GM23338 (cell line): ENCODE measurements around the gene TRUB1. TPM values are rescaled to one million over a fixed set of nuclear protein-coding genes. Genes with fewer than 3 reads are reported as not detected.

Experiments
- ATAC-seq: fragments of 200-7000 bp; cut with Tn5 transposase; 3 replicates; pipeline ENCODE4 v1.9.1; 2020
- DNase-seq: peaks from one replicate; pipeline ENCODE4 v3.0.0-alpha.2; 2015; ENCODE audit warnings: low spot score
- H2AFZ ChIP-seq: fragments of 200-600 bp; sonication (generic); 2 replicates; pipeline ENCODE4 v1.8.0; 2016; ENCODE audit warnings: antibody characterized with exemption, mild to moderate bottlenecking, moderate library complexity
- H3F3A ChIP-seq: fragments of 200-600 bp; sonication (generic); replicated peaks from 2 replicates; pipeline ENCODE4 v1.8.0; 2017; ENCODE audit warnings: antibody characterized with exemption, mixed run types, low read depth
- H3K27ac ChIP-seq: fragments of 200-600 bp; sonication (generic); 2 replicates; pipeline ENCODE4 v1.6.1; 2016; ENCODE audit warnings: low read depth
- H3K27me3 ChIP-seq: fragments of 200-600 bp; sonication (generic); 2 replicates; pipeline ENCODE4 v1.8.0; 2016; ENCODE audit warnings: mild to moderate bottlenecking, mixed run types, moderate library complexity; ENCODE audit not compliant: insufficient read depth
- H3K36me3 ChIP-seq: fragments of 200-600 bp; sonication (generic); 2 replicates; pipeline ENCODE4 v1.8.0; 2016; ENCODE audit warnings: mild to moderate bottlenecking; ENCODE audit not compliant: insufficient read depth
- H3K4me1 ChIP-seq: fragments of 200-600 bp; sonication (generic); 2 replicates; pipeline ENCODE4 v1.8.0; 2016; ENCODE audit warnings: mild to moderate bottlenecking, moderate library complexity; ENCODE audit not compliant: insufficient read depth
- H3K4me2 ChIP-seq: fragments of 200-600 bp; sonication (generic); 2 replicates; pipeline ENCODE4 v1.7.1; 2017; ENCODE audit warnings: mixed run types
- H3K4me3 ChIP-seq: fragments of 200-600 bp; sonication (generic); 2 replicates; pipeline ENCODE4 v1.6.1; 2016; ENCODE audit warnings: mixed run types
- H3K79me2 ChIP-seq: fragments of 200-600 bp; sonication (generic); replicated peaks from 2 replicates; pipeline ENCODE4 v1.8.0; 2017; ENCODE audit warnings: mild to moderate bottlenecking; ENCODE audit not compliant: insufficient read depth
- H3K9me2 ChIP-seq: fragments of 200-600 bp; sonication (generic); 2 replicates; pipeline ENCODE4 v1.8.0; 2017; ENCODE audit not compliant: insufficient read depth
- H4K20me1 ChIP-seq: fragments of 200-600 bp; sonication (generic); replicated peaks from 2 replicates; pipeline ENCODE4 v1.8.0; 2017; ENCODE audit warnings: mild to moderate bottlenecking; ENCODE audit not compliant: insufficient read depth
- H3K27ac Mint-ChIP-seq: 2 replicates; pipeline ENCODE4 v1.8.0; 2020; ENCODE audit warnings: inconsistent platforms, mild to moderate bottlenecking, moderate library complexity, mixed read lengths
- H3K27me3 Mint-ChIP-seq: 3 replicates; pipeline ENCODE4 v1.8.0; 2022; ENCODE audit warnings: low read depth, mild to moderate bottlenecking, moderate library complexity, mixed read lengths, inconsistent platforms; ENCODE audit not compliant: insufficient read depth, poor library complexity
- H3K36me3 Mint-ChIP-seq: 3 replicates; pipeline ENCODE4 v1.8.0; 2021; ENCODE audit warnings: low read depth, mild to moderate bottlenecking, inconsistent platforms, moderate library complexity, mixed read lengths
- H3K4me1 Mint-ChIP-seq: 3 replicates; pipeline ENCODE4 v1.8.0; 2020; ENCODE audit warnings: mild to moderate bottlenecking, inconsistent platforms, mixed read lengths
- H3K4me3 Mint-ChIP-seq: 3 replicates; pipeline ENCODE4 v1.8.0; 2021; ENCODE audit warnings: moderate library complexity, mild to moderate bottlenecking, inconsistent platforms, mixed read lengths
- H3K9me3 Mint-ChIP-seq: 3 replicates; pipeline ENCODE4 v1.8.0; 2020; ENCODE audit warnings: moderate library complexity, mild to moderate bottlenecking, inconsistent platforms, mixed read lengths
- CREB1 ChIP-seq: fragments of 250-450 bp; sonication (Bioruptor Pico); IDR thresholded peaks from 2 replicates; pipeline ENCODE4 v1.5.0; 2020; ENCODE audit warnings: low read depth, mild to moderate bottlenecking, moderate library complexity
- CTCF ChIP-seq, 2 experiments: fragments of 200-600 bp in 1 of 2; sonication (generic) in 1 of 2; conservative IDR thresholded peaks; 2 replicates each; pipeline versions ENCODE4 v1.5.1 to v1.6.1; 2016 to 2017; ENCODE audit warnings: antibody characterized with exemption in 2 of 2, low read depth in 2 of 2, mild to moderate bottlenecking in 2 of 2, moderate library complexity in 1 of 2
- ETS1 ChIP-seq: IDR thresholded peaks from 2 replicates; pipeline ENCODE4 v1.6.1; 2016; ENCODE audit warnings: antibody characterized with exemption
- EZH2 ChIP-seq: fragments of 200-600 bp; sonication (generic); IDR thresholded peaks from one replicate; pipeline ENCODE4 v1.8.0; 2017; ENCODE audit warnings: antibody characterized with exemption, mild to moderate bottlenecking, low read depth; ENCODE audit not compliant: unreplicated experiment
- EZH2phosphoT487 ChIP-seq: fragments of 200-600 bp; sonication (generic); IDR thresholded peaks from one replicate; pipeline ENCODE4 v1.8.1; 2018; ENCODE audit warnings: antibody characterized with exemption; ENCODE audit not compliant: unreplicated experiment
- JUNB ChIP-seq: IDR thresholded peaks from one replicate; pipeline ENCODE4 v1.6.1; 2016; ENCODE audit warnings: antibody characterized with exemption; ENCODE audit not compliant: unreplicated experiment
- NANOG ChIP-seq: IDR thresholded peaks from 2 replicates; pipeline ENCODE4 v1.6.1; 2016; ENCODE audit warnings: antibody characterized with exemption, borderline replicate concordance
- POLR2AphosphoS5 ChIP-seq: IDR thresholded peaks from 2 replicates; pipeline ENCODE4 v1.6.1; 2016; ENCODE audit warnings: antibody characterized with exemption, low read depth
- REST ChIP-seq: IDR thresholded peaks from one replicate; pipeline ENCODE4 v1.6.1; 2018; ENCODE audit warnings: antibody characterized with exemption; ENCODE audit not compliant: unreplicated experiment
- STAT1 ChIP-seq: IDR thresholded peaks from one replicate; pipeline ENCODE4 v1.6.1; 2016; ENCODE audit warnings: antibody characterized with exemption; ENCODE audit not compliant: unreplicated experiment
- ZNF114 ChIP-seq: fragments of 250-450 bp; sonication (Bioruptor Pico); IDR thresholded peaks from 2 replicates; pipeline ENCODE4 v1.5.0; 2020; ENCODE audit warnings: mild to moderate bottlenecking, moderate library complexity
- ZNF331 ChIP-seq: fragments of 250-450 bp; sonication (Bioruptor Pico); IDR thresholded peaks from 2 replicates; pipeline ENCODE4 v1.5.0; 2020; ENCODE audit warnings: low read depth, mild to moderate bottlenecking, moderate library complexity
- ZNF462 ChIP-seq: fragments of 250-450 bp; sonication (Bioruptor Pico); IDR thresholded peaks from 2 replicates; pipeline ENCODE4 v1.5.0; 2020; ENCODE audit warnings: mild to moderate bottlenecking, moderate library complexity
- polyA plus RNA-seq: library from polyadenylated mRNA; unstranded; fragments of >200 nt; fragmentation: Nextera tagmentation; extraction: Ambion mirVana; gene quantifications from 2 replicates; pipeline ENCODE4 v1.2.1, GENCODE V29; 2016
- total RNA-seq: library from RNA; depleted of rRNA; stranded (reverse); fragments of >200 nt; shearing (Covaris generic); gene quantifications from 2 replicates; pipeline ENCODE4 v1.2.3, GENCODE V29; 2014

TRUB1 gene
- total and polyA plus RNA-seq, 2 experiments from 2014 or later, result 15.5 to 34.5 TPM

GRCh38 chr10:114963908-114964307 lies 25.9 kb downstream of the TRUB1 start:
- TF ChIP-seq ZNF114, result no peak
- no peak for TF ChIP-seq POLR2AphosphoS5
- no peak for TF ChIP-seq ZNF331 (CRISPR knock-in tag)
- no peak for TF ChIP-seq CTCF (conservative IDR thresholded peaks at IDR 0.05; ENCODE audit: low read depth in 2 of 2)
- no peak for TF ChIP-seq EZH2
- TF ChIP-seq ZNF462, result no peak
- no peak for TF ChIP-seq STAT1
- no peak for TF ChIP-seq JUNB
- no peak for TF ChIP-seq REST
- TF ChIP-seq CREB1, result no peak
- TF ChIP-seq EZH2phosphoT487, result no peak
- no peak for TF ChIP-seq NANOG
- no peak for TF ChIP-seq ETS1
- Histone ChIP-seq H3K27ac (no peak overlapping the region), H3K4me3 (no peak overlapping the region), H3K4me2 (no peak overlapping the region), H3K79me2 (peaks cover 82% of the 10 kb centered on the region), H3K27me3 (no peaks in the 10 kb centered on the region), H4K20me1 (no peaks in the 10 kb centered on the region), H3F3A (no peaks in the 10 kb centered on the region), H3K4me1 (no peaks in the 10 kb centered on the region), H3K9me2 (no peaks in the 10 kb centered on the region), H3K36me3 (no peaks in the 10 kb centered on the region), H2AFZ (no peak overlapping the region)
- Mint-ChIP-seq H3K9me3 (no peaks in the 10 kb centered on the region), H3K27me3 (no peaks in the 10 kb centered on the region), H3K4me3 (no peak overlapping the region), H3K4me1 (0 out of 3 replicates have a peak, but pooled peaks cover 4% of the 10 kb centered on the region), H3K36me3 (peaks cover 21% of the 10 kb centered on the region), H3K27ac (no peak overlapping the region)
- no peak for ATAC-seq
- no peak for DNase-seq
